K562 (cell line): Measurements from ENCODE around the gene SHANK3.

Experiments used
- CBX5 ChIP-seq: IDR thresholded peaks from 2 replicates; pipeline ENCODE4 v1.6.1; 2014; ENCODE audit warnings: low read depth, borderline replicate concordance
- HMBOX1 ChIP-seq: sonication (generic); IDR thresholded peaks from 2 replicates; pipeline ENCODE4 v1.6.1; 2016
- KLF10 ChIP-seq: fragments of 250-450 bp; sonication (Bioruptor Pico); IDR thresholded peaks from 2 replicates; pipeline ENCODE4 v1.6.1; 2021; ENCODE audit warnings: matching md5 sums
- RFX7 ChIP-seq: fragments of 250-450 bp; sonication (Bioruptor Pico); IDR thresholded peaks from 2 replicates; pipeline ENCODE4 v1.5.1; 2021; ENCODE audit warnings: mild to moderate bottlenecking
- ZNF253 ChIP-seq: fragments of 250-450 bp; sonication (Bioruptor Pico); conservative IDR thresholded peaks from 2 replicates; pipeline ENCODE4 v1.6.1; 2021; ENCODE audit warnings: mild to moderate bottlenecking
- TF ChIP-seq, protein P1 (sequence below): sonication (generic); formaldehyde crosslinking; IDR thresholded peaks from 2 replicates; pipeline ENCODE4 v1.5.0; 2020; ENCODE audit warnings: missing genetic modification reagents
- TF ChIP-seq, protein P2 (sequence below), 2 experiments: IDR thresholded peaks in 1 of 2; conservative IDR thresholded peaks in 1 of 2; 2 replicates each; pipeline ENCODE4 v1.6.1; 2016; ENCODE audit warnings: low read depth in 2 of 2, mild to moderate bottlenecking in 1 of 2, missing compliant biosample characterization in 1 of 2, missing genetic modification characterization in 1 of 2, moderate library complexity in 1 of 2

DNA sequence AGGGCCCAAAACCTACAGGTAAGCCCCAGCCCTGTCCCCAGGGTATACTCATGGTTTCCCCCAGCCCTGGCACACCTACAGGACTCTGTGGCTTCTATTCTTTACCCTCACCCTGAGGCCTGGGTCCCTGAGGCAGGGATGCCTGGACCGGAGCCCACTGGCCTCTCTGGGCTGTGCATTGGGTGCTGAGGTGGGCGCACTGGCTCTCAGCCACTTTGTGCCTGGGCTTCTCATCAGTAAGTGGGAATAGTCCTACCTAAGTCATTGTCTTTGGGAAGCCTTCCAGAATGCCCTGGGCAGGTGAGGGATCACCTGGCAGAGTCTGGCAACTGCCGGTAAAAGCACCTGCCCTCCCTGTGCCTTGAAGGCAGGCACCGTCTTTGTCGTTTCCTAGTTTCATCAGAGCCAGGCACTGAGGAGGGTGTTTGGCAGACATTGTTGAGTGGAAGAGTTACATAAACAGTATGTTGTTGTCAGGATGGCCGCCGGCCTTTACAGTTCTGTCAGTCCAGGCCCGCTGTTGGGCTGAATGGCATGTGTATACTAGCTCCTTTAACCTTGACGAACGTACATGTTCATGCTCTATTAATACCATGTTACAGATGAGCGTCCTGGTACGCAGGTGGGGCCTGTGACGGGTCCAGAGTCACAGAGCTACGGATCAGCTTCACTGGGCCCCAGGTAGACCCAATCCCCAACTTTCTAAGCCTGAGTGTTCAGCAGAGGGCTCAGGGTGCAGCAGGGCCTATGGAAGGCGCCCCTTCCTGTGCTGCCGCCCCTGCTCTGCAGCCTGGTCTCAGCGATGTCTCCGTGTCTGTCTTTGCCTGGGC lies 23.0 kb downstream of the SHANK3 start:
- TF ChIP-seq, protein P1, sequence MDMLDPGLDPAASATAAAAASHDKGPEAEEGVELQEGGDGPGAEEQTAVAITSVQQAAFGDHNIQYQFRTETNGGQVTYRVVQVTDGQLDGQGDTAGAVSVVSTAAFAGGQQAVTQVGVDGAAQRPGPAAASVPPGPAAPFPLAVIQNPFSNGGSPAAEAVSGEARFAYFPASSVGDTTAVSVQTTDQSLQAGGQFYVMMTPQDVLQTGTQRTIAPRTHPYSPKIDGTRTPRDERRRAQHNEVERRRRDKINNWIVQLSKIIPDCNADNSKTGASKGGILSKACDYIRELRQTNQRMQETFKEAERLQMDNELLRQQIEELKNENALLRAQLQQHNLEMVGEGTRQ (CRISPR knock-in tag) = no peak
- TF ChIP-seq ZNF253 (CRISPR knock-in tag) = no peak
- TF ChIP-seq CBX5 = no peak
- no peak for TF ChIP-seq KLF10 (CRISPR knock-in tag)
- TF ChIP-seq HMBOX1 = no peak
- TF ChIP-seq, protein P2, sequence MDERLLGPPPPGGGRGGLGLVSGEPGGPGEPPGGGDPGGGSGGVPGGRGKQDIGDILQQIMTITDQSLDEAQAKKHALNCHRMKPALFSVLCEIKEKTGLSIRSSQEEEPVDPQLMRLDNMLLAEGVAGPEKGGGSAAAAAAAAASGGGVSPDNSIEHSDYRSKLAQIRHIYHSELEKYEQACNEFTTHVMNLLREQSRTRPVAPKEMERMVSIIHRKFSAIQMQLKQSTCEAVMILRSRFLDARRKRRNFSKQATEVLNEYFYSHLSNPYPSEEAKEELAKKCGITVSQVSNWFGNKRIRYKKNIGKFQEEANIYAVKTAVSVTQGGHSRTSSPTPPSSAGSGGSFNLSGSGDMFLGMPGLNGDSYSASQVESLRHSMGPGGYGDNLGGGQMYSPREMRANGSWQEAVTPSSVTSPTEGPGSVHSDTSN (CRISPR knock-in tag; IDR thresholded peaks at IDR 0.05; ENCODE audit: low read depth) = no peak
- TF ChIP-seq, protein P2 (tag; conservative IDR thresholded peaks at IDR 0.05; ENCODE audit: low read depth) = no peak
- no peak for TF ChIP-seq RFX7
